Embryonic facial prominence (tissue), 1 donor: ENCODE results near the gene NDFIP2.
"Not testable (repeated sequence)": the region's sequence is repeated elsewhere in the genome, so short reads cannot be mapped to it uniquely, and the experiment has no call there.

Source experiments
- DNase-seq: peaks from one replicate; pipeline ENCODE4 v3.0.0-alpha.2; 2016; ENCODE audit errors: extremely low spot score

Gene NDFIP2

DNA sequence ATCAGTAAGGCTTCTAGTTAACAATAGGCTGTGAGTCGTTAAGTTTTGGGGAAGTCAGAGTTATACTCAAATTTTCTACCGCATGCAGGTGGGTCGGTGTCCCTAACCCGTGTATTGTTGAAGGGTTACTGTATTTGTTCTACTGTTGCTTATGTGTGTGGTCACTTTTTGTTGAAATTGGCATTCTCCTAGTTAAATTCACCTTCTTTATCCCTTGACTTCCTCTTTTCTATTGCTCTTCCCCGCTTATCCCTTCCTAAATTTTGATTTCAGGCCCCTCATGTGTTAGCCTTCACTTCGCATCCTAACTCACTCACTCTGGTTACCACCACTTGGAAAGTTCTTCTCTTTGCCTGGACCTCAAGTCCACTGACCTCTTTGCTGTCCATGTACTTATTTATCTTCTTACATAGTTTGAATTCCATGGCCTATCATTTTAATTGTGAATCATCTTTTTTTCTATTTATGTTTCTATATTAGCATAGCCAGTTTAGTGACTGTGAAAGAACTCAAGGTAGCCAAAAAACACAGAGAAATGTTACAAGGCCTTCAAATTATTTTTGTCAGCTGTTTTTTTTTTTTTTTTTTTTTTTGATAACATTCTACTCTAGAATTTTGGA, 52.9 kb downstream of the NDFIP2 start:
- DNase-seq = no peak

DNA sequence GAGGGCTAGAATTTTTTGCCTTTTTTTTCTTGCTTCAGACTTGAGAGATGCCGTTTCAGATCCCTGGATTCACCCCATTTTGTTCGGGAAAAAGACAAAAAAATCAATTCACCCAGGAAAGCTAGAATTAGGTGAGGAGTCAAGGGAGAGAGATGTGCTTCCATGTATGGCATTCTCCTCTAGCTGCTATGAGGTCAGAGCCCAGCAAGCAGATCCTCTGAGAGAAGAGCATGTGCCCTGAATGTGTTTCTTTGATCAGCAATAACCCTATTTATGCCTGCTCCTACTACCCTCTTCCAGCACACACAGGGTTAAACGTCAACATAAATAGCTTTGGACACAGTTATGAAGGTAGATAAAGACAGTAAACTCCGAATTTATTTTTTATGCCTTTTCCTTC, 53.6 kb downstream of the NDFIP2 start:
- DNase-seq = no peak

DNA sequence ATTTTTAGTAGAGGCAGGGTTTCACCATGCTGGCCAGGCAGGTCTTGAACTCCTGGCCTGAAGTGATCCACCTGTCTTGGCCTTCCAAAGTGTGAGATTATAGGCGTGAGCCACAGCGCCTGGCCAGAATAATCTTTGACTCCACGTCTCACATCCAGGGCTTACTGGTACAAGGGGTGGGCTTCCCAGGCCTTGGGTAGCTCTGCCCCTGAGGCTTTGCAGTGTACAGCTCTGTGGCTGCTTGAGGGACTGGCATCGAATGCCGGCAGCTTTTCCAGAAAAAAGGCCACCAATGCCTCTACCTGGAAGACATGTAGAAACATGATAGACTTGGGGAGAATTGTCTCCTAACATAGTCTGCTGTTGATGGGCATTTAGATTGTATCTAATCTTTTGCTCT, 57.8 kb downstream of the NDFIP2 start:
- DNase-seq = no peak

DNA sequence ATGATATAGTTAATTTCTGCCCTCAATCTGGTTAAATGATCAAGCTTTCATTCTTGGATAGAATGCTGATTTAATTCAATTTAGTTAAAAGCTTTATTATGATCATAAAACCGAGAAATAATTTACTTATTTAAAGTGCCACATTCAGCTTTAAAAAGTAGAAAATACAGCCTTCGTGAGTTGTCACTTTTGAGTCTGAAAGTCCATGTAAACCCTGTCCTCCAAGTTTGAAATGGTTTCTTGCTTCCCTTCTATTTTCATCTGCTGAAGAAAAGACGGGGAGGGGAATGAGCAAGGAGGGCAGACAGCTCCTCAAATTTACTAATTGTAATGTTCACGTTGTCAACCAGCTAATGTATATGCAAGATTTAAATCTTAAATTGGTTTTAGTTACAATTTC, 59.5 kb downstream of the NDFIP2 start:
- DNase-seq = no peak

DNA sequence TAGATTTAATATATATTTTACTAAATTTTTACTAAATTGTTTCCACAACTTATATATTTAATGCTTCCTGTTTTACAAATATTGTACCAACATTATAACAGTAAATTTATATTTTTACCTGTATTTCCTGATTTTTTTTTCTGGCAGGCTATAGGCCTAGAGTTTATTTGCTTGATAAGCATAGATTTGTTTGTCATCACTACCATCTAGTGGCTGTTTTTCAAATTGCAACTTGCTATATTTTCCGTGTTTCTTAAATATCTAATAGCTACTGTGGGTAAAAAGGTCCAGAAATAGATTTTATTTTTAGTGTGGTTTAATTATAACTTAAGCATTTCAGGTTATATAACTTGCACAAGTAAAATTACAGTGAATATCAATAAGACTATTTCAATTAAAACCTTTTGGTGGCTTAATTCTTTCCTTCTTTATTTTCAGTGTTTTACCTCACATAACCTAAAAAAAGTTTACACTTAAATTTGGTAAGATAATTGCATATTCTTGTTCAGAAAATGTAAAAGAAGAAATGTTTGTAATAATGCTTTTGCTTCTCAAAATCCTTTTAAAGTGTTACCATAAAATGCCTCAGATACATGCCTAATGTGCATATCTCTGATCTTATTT, 60.6 kb downstream of the NDFIP2 start:
- DNase-seq = peak; percentile 36

DNA sequence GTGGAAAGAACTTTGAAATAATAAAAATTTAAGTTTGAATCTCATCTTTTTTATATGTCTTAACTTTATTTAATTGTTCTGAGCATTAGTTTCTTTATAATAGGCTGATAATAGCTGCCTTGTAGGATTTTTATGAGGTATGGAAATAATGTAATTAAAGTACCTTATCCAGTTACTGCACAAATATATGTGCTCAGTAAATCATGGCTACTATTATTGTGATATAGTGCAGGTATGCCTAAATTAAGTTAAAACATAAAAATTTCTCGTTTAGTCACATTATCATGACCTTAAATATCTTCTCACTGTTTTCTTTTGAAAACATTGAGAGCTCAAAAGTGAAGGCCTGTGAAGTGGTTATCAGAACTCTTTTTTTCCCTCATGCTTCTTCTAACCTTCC, 62.9 kb downstream of the NDFIP2 start:
- no peak for DNase-seq

DNA sequence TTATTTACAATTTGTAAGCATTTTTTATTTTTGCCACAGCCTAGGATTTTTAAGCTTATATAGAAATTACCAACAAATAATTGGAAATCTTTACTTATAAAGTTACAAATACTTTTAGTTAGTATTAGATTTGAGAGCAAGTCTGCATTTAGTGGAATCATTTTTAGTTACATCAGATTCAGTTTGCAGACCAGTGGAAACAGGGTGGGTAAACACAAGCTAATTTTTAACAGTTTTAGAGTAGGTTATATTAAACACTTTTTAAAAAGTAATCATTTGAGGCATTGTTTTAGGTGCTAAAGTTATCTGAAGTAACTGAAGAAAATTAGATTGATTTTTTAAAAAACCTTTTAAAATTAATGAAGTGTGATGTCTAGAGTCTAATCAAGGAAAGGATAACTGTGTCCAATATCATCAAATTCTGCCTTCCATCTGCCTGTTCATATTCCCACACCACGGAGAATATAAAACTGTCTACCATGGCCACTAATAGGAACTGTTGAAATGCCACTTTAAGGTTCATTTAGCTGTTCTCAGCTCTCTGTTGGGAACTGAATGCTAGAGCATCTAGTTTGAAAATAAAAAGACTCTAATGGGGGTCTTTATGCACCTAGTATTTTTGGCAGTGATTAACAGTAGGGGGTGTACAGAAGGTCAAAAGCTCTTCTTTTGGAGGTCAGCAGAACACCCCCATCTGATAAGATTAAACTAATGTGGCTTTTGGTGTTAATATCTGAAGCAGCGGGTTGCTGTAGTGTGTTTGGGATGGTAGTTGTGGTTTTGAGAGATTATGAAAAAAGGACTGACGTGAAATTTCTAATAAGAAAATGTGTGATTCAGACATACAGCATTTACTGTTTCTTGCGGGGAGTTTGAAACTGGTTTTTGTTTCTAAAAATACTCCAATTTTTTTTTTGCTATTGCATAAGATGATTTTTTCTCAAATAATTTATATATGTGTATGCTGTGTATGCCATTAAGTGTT, 66.5 kb downstream of the NDFIP2 start:
- no peak for DNase-seq

DNA sequence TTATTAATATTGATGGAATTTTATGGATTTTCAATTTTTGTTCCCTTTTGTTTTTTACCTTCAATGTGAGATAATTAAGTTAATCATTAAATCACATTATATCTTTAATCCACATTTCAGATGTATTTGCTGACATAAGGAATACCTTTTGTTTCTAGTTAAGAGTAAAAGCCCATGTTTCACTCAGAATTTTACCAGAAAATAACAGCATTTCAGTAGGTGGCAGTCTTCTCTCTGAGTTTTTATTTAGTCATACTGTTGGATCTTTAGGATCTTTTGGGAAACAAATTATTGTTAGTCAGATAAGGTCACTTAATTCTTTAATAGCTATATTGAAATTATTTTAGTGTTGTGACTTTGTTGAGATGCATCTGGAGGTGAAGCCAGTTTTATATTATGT, 67.9 kb downstream of the NDFIP2 start:
- peak; percentile 12 for DNase-seq

DNA sequence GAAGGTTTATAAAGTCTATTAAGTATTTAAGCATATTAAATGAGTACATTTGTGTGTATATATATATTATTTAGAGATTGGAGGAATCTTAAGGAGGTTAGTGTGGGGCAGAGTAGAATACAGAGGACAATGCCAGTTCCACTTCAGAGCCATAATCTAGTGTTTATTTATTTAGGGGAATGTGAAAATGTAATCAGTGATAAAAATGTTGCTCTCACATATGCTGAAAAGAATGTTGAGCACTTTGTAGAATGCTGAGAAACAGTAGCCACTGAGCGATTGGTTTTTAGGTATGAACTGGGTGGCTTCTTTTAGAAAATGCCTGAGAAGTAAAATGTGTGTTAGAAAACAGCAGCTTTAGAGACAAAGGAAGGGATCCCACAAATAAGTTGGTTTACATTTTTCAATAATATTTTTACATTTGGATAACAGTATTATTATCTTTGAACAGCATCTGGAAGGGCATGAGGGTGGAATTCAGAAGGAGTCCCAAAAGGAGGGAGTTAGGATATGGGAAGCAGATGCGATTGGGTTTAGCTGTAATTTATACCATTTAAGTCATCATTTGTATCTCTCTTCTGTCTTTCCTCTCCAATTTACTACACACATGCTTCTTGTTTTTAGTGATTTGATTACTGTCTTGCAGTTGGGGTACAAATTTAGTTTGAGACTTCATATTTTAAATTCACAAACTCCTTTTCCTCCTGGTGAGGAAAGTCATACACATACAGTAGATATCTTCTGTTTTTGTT, 68.6 kb downstream of the NDFIP2 start:
- peak; percentile 10 for DNase-seq

DNA sequence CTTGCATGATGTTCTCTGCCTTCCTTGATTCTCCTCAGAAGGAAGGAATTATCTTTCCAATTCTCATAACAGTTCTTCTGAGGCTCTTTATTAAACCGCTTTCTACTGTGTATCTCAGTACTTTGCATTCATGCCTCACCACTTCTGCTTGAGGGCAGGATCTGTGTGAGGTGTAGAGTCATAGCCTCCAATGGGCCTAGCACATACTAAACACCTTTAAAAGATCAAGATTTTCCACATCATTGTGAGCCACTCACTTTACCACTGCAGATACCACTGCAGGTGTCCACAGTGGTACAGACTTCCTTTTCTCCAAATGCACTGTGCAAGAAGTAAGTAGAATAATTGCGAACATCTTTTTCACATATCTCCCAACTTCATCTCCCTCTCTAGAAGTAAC, 76.7 kb downstream of the NDFIP2 start:
- no peak for DNase-seq

DNA sequence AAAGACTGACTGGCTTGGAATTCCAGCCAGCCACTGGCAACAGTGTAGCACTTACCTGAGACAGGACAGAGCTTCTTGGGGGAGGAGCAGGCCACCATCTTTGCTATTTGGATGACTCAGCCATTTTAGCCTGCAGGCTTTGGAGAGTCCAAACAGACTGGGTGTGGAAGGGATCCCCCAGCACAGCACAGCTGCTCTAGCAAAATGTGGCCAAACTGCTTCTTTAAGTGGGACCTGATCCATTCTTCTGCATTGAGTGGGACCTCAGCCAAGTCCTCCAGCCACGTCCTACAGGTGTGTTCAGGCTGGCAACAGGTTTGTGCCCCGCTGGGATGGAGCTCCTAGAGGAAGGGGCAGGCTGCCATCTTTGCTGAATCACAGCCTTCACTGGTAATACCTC, 80.0 kb downstream of the NDFIP2 start:
- DNase-seq = no peak

DNA sequence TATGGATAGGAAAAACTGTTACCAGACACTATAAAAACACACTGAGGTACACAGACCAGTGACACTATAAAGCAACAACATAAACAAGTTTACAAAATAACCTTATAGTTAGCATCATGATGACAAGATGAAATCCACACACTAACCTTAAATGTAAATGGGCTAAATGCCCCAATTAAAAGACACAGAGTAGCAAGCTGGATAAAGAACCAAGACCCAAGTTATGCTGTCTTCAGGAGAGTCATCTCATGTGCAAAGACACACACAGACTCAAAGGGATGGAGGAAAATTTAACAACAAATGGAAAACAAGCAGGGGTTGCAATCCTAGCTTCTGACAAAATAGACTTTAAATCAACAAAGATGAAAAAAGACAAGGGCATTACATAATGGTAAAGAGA, 81.6 kb downstream of the NDFIP2 start:
- no peak for DNase-seq

DNA sequence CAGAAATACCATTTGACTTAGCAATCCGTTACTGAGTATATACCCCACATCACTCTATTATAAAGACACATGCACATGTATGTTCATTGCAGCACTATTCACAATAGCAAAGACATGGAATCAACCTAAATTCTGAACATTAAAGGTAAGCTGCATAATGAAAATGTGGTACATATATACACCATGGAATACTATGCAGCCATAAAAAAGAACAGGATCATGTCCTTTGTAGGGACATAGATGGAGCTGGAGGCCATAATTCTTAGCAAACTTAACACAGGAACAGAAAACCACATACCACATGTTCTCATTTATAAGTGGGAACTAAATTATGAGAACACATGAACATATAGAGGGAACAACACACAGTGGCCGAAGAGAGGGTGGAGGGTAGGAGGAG, 85.2 kb downstream of the NDFIP2 start:
- no peak for DNase-seq

DNA sequence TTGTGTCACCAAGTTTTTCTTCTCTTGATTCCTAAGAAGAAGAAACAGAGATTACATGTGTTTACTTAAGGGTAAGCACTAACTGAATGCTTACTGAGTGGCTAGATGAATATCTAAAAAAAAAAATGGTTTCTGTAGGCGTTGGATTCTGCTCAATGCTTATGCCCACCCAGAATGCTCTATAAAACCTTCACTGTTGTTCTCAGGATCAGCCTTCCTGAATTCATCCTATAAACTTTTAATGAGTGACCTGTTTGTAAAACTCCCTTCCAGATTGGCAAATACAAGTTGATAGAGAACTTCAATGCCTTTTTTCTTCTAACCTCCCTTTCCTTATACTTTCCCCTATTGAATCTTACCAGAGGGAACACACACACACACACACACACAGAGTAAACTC, 90.2 kb downstream of the NDFIP2 start:
- DNase-seq = no peak

DNA sequence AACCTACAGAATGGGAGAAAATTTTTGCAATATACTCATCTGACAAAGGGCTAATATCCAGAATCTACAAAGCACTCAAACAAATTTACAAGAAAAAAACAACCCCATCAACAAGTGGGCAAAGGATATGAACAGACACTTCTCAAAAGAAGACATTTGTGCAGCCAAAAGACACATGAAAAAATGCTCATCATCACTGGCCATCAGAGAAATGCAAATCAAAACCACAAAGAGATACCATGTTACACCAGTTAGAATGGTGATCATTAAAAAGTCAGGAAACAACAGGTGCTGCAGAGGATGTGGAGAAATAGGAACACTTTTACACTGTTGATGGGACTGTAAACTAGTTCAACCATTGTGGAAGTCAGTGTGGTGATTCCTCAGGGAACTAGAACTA, 92.9 kb downstream of the NDFIP2 start:
- DNase-seq = not testable (repeated sequence)

DNA sequence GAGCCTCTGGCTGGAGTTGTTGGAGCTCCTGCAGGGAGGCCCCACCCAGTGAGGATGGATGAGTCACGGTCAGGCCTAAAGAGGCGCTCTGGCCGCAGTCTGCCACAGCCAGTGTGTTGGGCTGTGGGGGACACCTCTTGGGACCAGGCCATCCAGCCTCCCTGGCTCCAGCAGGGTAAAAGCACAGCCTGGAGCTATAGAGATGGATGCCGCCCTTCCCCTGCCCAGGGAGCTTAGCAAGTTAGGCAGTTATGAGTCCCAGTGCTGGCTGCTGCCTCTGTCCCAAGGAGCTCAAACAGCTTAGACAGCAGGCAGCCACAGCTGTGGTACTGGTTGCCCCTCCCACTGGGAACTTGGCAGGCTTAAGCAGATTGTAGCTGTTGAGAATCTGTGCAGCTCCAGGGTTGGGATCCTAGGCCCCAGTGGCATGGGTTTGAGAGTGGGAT, 100.9 kb downstream of the NDFIP2 start:
- DNase-seq = no peak

DNA sequence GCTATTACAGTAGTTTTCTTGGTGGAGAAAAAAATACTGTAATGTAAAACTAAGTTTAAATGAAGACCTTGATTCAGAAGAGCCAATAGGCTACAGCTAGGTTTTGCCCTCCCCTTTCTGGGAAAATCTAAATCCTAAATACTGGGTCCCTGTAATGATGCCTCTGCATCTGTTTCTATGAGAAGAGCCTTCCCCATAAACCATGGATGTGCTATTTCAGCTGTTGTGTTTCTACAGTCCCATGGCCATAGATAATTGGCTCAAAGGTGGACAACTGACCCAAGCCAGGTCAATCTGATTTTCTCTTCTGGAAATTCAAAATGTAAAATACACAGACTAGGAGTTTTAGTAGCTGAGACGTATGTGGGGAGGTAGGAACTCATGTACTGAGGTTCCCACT, 101.9 kb downstream of the NDFIP2 start:
- no peak for DNase-seq

DNA sequence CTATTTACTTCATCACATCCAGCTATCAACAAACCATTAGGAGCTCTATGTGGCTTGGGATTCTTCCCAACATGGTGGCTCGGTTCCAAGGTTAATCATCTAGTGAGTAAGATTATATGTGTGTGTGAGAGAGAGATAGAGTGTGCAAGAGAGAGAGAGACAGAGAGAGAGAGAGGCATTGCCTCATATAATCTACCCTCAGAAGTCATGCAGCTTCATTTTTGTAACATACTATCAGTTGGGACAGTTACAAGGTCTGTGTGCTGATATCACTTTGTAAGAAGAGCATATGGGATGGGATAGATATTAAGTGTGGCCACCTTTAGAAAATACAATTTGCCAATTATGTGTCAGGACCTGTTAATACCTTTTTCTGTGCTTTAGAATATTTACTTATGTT, 104.1 kb downstream of the NDFIP2 start:
- DNase-seq = no peak

DNA sequence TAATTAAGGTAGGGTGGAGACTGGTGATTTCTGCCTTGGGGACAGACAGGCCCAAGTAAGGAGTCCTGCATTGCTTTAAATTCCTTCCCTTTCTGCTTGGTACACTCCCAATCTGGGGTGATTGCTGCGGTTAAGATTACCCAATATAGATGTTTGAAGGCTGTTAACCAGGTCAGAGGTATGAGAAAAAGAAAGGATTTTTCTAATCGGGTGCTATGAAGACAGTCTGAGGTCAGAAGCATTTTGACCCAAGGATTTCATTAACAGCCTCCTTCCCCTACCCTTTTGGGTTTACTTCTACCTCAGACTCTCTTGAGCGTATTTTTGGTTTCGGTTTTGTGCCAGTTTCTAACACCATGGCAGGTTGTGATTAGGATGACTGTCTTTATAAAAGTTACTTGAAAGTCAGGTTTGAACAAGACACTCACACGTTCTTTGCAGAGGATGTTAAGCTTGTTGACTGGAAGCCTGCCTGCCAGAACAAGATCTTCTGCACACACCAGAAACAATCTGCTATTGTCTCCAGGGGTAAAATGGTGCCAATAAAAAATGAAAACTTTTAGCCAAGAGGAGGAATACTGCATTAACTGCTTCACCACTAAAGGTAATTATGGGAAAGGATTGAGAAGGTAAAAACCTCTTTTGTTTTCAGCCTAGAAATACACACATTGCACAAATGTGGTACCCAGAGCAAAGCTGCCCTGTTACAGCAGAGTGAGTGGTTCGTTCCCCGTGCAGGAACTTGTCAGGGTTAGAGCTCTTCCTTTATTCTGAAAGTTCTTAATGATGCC, 108.8 kb downstream of the NDFIP2 start:
- DNase-seq = peak; percentile 39

DNA sequence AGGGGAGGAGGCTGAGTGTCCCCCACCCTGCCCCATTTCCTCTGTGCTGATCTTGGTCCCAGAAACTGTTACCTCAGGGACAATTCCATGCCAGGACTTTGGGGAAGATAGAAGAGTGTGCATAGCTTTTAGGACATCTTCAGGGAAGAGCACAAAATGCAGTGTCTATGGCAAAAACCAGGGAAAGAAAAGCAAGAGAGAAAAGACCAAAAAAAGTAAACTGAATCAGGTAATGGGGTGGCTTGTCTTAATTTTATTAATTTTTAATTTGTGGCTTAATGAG, 109.4 kb downstream of the NDFIP2 start:
- DNase-seq = no peak

DNA sequence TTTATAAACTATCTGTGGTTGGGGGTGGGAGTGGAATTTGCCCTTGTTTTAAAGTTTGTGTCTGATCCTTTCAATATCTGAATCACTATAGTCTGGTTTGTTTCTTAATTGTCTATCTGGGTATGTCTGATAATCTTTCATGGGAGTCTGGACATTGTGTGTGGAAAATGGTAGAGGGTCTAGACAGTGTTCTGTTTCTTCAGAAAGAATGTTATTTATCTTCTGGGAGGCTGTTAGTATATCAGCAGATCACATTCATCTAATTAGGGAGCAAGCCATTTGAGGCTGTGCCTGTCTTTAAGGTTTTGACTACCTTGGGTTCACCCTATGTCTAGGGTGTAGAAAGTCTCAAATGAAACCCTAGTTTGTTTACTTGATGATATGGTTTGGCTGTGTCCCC, 110.5 kb downstream of the NDFIP2 start:
- no peak for DNase-seq
